Liver (tissue), 3 donors: ENCODE results near the gene FNDC1.

Source experiments
- ATF3 ChIP-seq: IDR thresholded peaks from 2 replicates; pipeline ENCODE4 v1.6.1; 2016; ENCODE audit warnings: antibody characterized with exemption
- CTCF ChIP-seq: fragments of 150-350 bp; IDR thresholded peaks from 2 replicates; pipeline ENCODE4 v1.5.1; 2017; ENCODE audit warnings: improper control_type of control experiment, low read depth, low read length; ENCODE audit not compliant: missing input control
- EGR1 ChIP-seq, 2 donors: IDR thresholded peaks; 2 replicates each; pipeline ENCODE4 v1.6.1; 2016 to 2018; ENCODE audit warnings: antibody characterized with exemption in 2 of 2, low read depth in 2 of 2
- FOXA2 ChIP-seq: IDR thresholded peaks from 2 replicates; pipeline ENCODE4 v1.6.1; 2016; ENCODE audit warnings: antibody characterized with exemption
- GABPA ChIP-seq, 2 donors: IDR thresholded peaks in 1 of 2; conservative IDR thresholded peaks in 1 of 2; 2 replicates each; pipeline ENCODE4 v1.6.1; 2016; ENCODE audit warnings: antibody characterized with exemption in 2 of 2, mild to moderate bottlenecking in 1 of 2, moderate library complexity in 1 of 2
- HNF4G ChIP-seq: IDR thresholded peaks from 2 replicates; pipeline ENCODE4 v1.6.1; 2016; ENCODE audit warnings: antibody characterized with exemption
- JUND ChIP-seq, 2 donors: IDR thresholded peaks; 2 replicates each; pipeline ENCODE4 v1.6.1; 2016; ENCODE audit warnings: antibody characterized with exemption in 2 of 2
- MAX ChIP-seq: IDR thresholded peaks from 2 replicates; pipeline ENCODE4 v1.6.1; 2016; ENCODE audit warnings: antibody characterized with exemption
- REST ChIP-seq: IDR thresholded peaks from 2 replicates; pipeline ENCODE4 v1.6.1; 2016; ENCODE audit warnings: antibody characterized with exemption, mild to moderate bottlenecking
- SP1 ChIP-seq: IDR thresholded peaks from 2 replicates; pipeline ENCODE4 v1.6.1; 2018; ENCODE audit warnings: antibody characterized with exemption, mild to moderate bottlenecking
- TAF1 ChIP-seq: conservative IDR thresholded peaks from 2 replicates; pipeline ENCODE4 v1.6.1; 2016; ENCODE audit warnings: antibody characterized with exemption, mild to moderate bottlenecking
- YY1 ChIP-seq: IDR thresholded peaks from 2 replicates; pipeline ENCODE4 v1.6.1; 2016; ENCODE audit warnings: antibody characterized with exemption, mild to moderate bottlenecking
- ZBTB33 ChIP-seq: IDR thresholded peaks from 2 replicates; pipeline ENCODE4 v1.6.1; 2016; ENCODE audit warnings: antibody characterized with exemption
- donor health status: healthy.
- donor health status: healthy.

GRCh38 chr6:159170999-159171712 lies 2.0 kb downstream of the FNDC1 start:
- TF ChIP-seq CTCF (no peak), MAX (no peak), JUND (IDR thresholded peaks at IDR 0.05) (no peak), TAF1 (no peak), ATF3 (no peak), YY1 (no peak), SP1 (no peak), REST (no peak), ZBTB33 (no peak), GABPA (IDR thresholded peaks at IDR 0.05 in 1 of 2, conservative IDR thresholded peaks at IDR 0.05 in 1 of 2) (no peak), FOXA2 (no peak), HNF4G (no peak), EGR1 (IDR thresholded peaks at IDR 0.05; ENCODE audit: low read depth in 2 of 2) (no peak)
